HK-2 (cell line): ENCODE measurements around the gene SASH3.

Experiments used
- DNase-seq: peaks from one replicate; pipeline ENCODE4 v3.0.0-alpha.2; 2018; ENCODE audit not compliant: unreplicated experiment

SASH3 gene

GRCh38 chrX:129808829-129809796 lies 29.4 kb downstream of the SASH3 start:
- no peak for DNase-seq

GRCh38 chrX:129813662-129814368 lies 34.1 kb downstream of the SASH3 start:
- DNase-seq, result no peak

- DNase-seq, result no peak
Observed at GRCh38 chrX:129818123-129818522, 38.4 kb downstream of the SASH3 start.

GRCh38 chrX:129823115-129823514 lies 43.4 kb downstream of the SASH3 start:
- peak; percentile 5 for DNase-seq

- no peak for DNase-seq
Observed at GRCh38 chrX:129823522-129823921, 43.8 kb downstream of the SASH3 start.

GRCh38 chrX:129824620-129825019 lies 44.9 kb downstream of the SASH3 start:
- no peak for DNase-seq

- no peak for DNase-seq
Observed at GRCh38 chrX:129825746-129826505, 46.2 kb downstream of the SASH3 start.

- no peak for DNase-seq
Observed at GRCh38 chrX:129830494-129830893, 50.7 kb downstream of the SASH3 start.

- no peak for DNase-seq
Observed at GRCh38 chrX:129831091-129831885, 51.5 kb downstream of the SASH3 start.

- no peak for DNase-seq
Observed at GRCh38 chrX:129833153-129833990, 53.6 kb downstream of the SASH3 start.

GRCh38 chrX:129836827-129837226 lies 57.1 kb downstream of the SASH3 start:
- DNase-seq, result no peak

- no peak for DNase-seq
Observed at GRCh38 chrX:129840344-129840743, 60.6 kb downstream of the SASH3 start.

- DNase-seq, result peak; percentile 19
Observed at GRCh38 chrX:129842510-129843208, 62.9 kb downstream of the SASH3 start.

- DNase-seq, result no peak
Observed at GRCh38 chrX:129843209-129843458, 63.4 kb downstream of the SASH3 start.

- DNase-seq, result peak; percentile 90
Observed at GRCh38 chrX:129843459-129844306, 63.9 kb downstream of the SASH3 start, which contains the start of gene ZDHHC9. ZDHHC9 (minus strand) TSS chrX:129843886; CDS start chrX:129841945, 1,941 bp downstream.
